ENCODE measurements around the gene DNAJC22. TPM values are rescaled to one million over a fixed set of nuclear protein-coding genes. Genes with fewer than 3 reads are reported as not detected.

DNAJC22 gene
- polyA plus RNA-seq, 1 donor from 2014 or later = 0.54 TPM

DNA sequence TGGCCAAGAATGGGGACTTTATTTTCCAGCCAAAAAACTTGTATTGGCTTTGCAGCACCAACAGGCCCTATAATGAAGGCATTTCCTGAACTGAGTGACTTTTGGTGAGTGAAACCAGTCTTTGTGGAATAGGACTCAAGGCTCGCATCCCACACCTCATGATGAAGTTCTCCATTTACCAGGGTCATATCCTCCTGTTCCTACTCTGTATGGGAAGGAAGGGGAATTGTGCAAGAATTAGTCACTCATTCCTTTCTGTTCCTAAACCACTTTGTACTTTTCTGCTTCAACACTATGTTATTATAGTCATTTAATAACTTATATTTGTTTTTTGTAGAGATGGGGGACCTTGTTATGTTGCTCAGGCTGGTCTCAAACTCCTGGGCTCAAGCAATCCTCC is 18.3 kb downstream of the DNAJC22 start:
- H3K9me2 ChIP-seq (ENCODE audit: insufficient read depth, low read length) = no peaks in the 10 kb centered on the region
- H4K20me1 ChIP-seq (ENCODE audit: insufficient read depth) = no peaks in the 10 kb centered on the region
- no peak overlapping the region for H3K9ac ChIP-seq (ENCODE audit: low read length)
- no peak overlapping the region for H3K27ac ChIP-seq (ENCODE audit: low read length)
- no peaks in the 10 kb centered on the region for H3K27me3 ChIP-seq (ENCODE audit: insufficient read depth, low read depth, low read length)
- H3K4me3 ChIP-seq (ENCODE audit: low read length) = no peak overlapping the region
- H3K9me3 ChIP-seq (ENCODE audit: low read length) = no peaks in the 10 kb centered on the region
- no peak overlapping the region for H2AFZ ChIP-seq (ENCODE audit: low read depth, low read length)
- peaks cover 22% of the 10 kb centered on the region for H3K79me2 ChIP-seq (replicated peaks; ENCODE audit: insufficient read depth, low read length)
- no peaks in the 10 kb centered on the region for H3F3A ChIP-seq (ENCODE audit: insufficient read depth, low read length, poor library complexity, severe bottlenecking)
- H3K36me3 ChIP-seq (ENCODE audit: insufficient read depth, low read length) = no peaks in the 10 kb centered on the region
- no peak overlapping the region for H3K4me2 ChIP-seq (ENCODE audit: low read length)
- TF ChIP-seq SMC3 (conservative IDR thresholded peaks at IDR 0.05; ENCODE audit: poor library complexity) (no peak), TAF1 (IDR thresholded peaks at IDR 0.05; ENCODE audit: low read depth) (no peak), POLR2AphosphoS5 (IDR thresholded peaks at IDR 0.05) (no peak), MXI1 (conservative IDR thresholded peaks at IDR 0.05; ENCODE audit: poor library complexity, severe bottlenecking) (no peak), RAD21 (conservative IDR thresholded peaks at IDR 0.05) (no peak), EZH2 (IDR thresholded peaks at IDR 0.05; ENCODE audit: borderline replicate concordance, insufficient read depth, low read length, poor library complexity, severe bottlenecking) (no peak), EP300 (conservative IDR thresholded peaks at IDR 0.05; ENCODE audit: poor library complexity, severe bottlenecking) (no peak)
- TF ChIP-seq, protein P1, sequence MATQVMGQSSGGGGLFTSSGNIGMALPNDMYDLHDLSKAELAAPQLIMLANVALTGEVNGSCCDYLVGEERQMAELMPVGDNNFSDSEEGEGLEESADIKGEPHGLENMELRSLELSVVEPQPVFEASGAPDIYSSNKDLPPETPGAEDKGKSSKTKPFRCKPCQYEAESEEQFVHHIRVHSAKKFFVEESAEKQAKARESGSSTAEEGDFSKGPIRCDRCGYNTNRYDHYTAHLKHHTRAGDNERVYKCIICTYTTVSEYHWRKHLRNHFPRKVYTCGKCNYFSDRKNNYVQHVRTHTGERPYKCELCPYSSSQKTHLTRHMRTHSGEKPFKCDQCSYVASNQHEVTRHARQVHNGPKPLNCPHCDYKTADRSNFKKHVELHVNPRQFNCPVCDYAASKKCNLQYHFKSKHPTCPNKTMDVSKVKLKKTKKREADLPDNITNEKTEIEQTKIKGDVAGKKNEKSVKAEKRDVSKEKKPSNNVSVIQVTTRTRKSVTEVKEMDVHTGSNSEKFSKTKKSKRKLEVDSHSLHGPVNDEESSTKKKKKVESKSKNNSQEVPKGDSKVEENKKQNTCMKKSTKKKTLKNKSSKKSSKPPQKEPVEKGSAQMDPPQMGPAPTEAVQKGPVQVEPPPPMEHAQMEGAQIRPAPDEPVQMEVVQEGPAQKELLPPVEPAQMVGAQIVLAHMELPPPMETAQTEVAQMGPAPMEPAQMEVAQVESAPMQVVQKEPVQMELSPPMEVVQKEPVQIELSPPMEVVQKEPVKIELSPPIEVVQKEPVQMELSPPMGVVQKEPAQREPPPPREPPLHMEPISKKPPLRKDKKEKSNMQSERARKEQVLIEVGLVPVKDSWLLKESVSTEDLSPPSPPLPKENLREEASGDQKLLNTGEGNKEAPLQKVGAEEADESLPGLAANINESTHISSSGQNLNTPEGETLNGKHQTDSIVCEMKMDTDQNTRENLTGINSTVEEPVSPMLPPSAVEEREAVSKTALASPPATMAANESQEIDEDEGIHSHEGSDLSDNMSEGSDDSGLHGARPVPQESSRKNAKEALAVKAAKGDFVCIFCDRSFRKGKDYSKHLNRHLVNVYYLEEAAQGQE (IDR thresholded peaks at IDR 0.05; ENCODE audit: borderline replicate concordance) = no peak
- TF ChIP-seq, protein P2, sequence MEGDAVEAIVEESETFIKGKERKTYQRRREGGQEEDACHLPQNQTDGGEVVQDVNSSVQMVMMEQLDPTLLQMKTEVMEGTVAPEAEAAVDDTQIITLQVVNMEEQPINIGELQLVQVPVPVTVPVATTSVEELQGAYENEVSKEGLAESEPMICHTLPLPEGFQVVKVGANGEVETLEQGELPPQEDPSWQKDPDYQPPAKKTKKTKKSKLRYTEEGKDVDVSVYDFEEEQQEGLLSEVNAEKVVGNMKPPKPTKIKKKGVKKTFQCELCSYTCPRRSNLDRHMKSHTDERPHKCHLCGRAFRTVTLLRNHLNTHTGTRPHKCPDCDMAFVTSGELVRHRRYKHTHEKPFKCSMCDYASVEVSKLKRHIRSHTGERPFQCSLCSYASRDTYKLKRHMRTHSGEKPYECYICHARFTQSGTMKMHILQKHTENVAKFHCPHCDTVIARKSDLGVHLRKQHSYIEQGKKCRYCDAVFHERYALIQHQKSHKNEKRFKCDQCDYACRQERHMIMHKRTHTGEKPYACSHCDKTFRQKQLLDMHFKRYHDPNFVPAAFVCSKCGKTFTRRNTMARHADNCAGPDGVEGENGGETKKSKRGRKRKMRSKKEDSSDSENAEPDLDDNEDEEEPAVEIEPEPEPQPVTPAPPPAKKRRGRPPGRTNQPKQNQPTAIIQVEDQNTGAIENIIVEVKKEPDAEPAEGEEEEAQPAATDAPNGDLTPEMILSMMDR (IDR thresholded peaks at IDR 0.05; ENCODE audit: poor library complexity, severe bottlenecking) = no peak

DNA sequence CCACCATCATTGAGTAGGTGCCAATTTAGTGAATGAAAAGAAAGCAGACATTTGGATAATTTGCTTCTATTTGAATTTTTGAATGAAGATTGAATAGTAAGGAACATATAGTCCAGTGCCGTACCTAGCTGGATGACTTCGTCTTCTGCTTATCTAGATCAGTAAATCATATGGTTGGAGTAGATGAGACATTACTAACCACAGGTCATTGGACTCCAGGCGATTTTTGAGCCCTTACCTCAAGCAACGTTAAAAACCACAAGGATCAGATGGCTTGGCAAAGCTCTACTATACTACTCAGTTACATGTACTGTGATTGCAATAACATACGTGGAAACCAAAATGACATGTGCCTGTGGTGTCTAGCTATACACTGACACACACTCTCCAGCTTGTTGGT is 18.9 kb downstream of the DNAJC22 start:
- H2AFZ ChIP-seq (ENCODE audit: low read depth, low read length) = no peak overlapping the region
- H3K9ac ChIP-seq (ENCODE audit: low read length) = no peak overlapping the region
- H3K9me2 ChIP-seq (ENCODE audit: insufficient read depth, low read length) = no peaks in the 10 kb centered on the region
- no peak overlapping the region for H3K4me3 ChIP-seq (ENCODE audit: low read length)
- no peaks in the 10 kb centered on the region for H4K20me1 ChIP-seq (ENCODE audit: insufficient read depth)
- H3K27ac ChIP-seq (ENCODE audit: low read length) = no peak overlapping the region
- H3K9me3 ChIP-seq (ENCODE audit: low read length) = no peaks in the 10 kb centered on the region
- H3K4me2 ChIP-seq (ENCODE audit: low read length) = no peak overlapping the region
- H3K79me2 ChIP-seq (replicated peaks; ENCODE audit: insufficient read depth, low read length) = peaks cover 27% of the 10 kb centered on the region
- H3K36me3 ChIP-seq (ENCODE audit: insufficient read depth, low read length) = no peaks in the 10 kb centered on the region
- no peaks in the 10 kb centered on the region for H3K27me3 ChIP-seq (ENCODE audit: insufficient read depth, low read depth, low read length)
- H3F3A ChIP-seq (ENCODE audit: insufficient read depth, low read length, poor library complexity, severe bottlenecking) = no peaks in the 10 kb centered on the region
- TF ChIP-seq RAD21 (conservative IDR thresholded peaks at IDR 0.05) = no peak
- TF ChIP-seq EZH2 (IDR thresholded peaks at IDR 0.05; ENCODE audit: borderline replicate concordance, insufficient read depth, low read length, poor library complexity, severe bottlenecking) = no peak
- TF ChIP-seq SMC3 (conservative IDR thresholded peaks at IDR 0.05; ENCODE audit: poor library complexity) = no peak
- TF ChIP-seq POLR2AphosphoS5 (IDR thresholded peaks at IDR 0.05) = no peak
- no peak for TF ChIP-seq MXI1 (conservative IDR thresholded peaks at IDR 0.05; ENCODE audit: poor library complexity, severe bottlenecking)
- no peak for TF ChIP-seq TAF1 (IDR thresholded peaks at IDR 0.05; ENCODE audit: low read depth)
- TF ChIP-seq, protein P1 (IDR thresholded peaks at IDR 0.05; ENCODE audit: borderline replicate concordance) = no peak
- TF ChIP-seq, protein P2 (IDR thresholded peaks at IDR 0.05; ENCODE audit: poor library complexity, severe bottlenecking) = no peak
- TF ChIP-seq EP300 (conservative IDR thresholded peaks at IDR 0.05; ENCODE audit: poor library complexity, severe bottlenecking) = no peak
